ENCODE results near the gene GGCT. TPM values are rescaled to one million over a fixed set of nuclear protein-coding genes. Genes with fewer than 3 reads are reported as not detected.

Gene GGCT
- total RNA-seq, 1 donor from 2014 or later, result 12.5 TPM

Other genes starting within 250 kb of the GGCT start
- 10.4 TPM for gene ZNRF2, start 220.2 kb downstream of the GGCT start, total RNA-seq
- gene NOD1, start 26.0 kb downstream of the GGCT start, total RNA-seq, result 13.0 TPM
- gene GARS1, start 90.0 kb upstream of the GGCT start, total RNA-seq, result 41.2 TPM
- under 0.01 TPM for gene CRHR2, start 177.6 kb upstream of the GGCT start, total RNA-seq
- 35.5 TPM for gene INMT, start 247.3 kb upstream of the GGCT start, total RNA-seq